CD14-positive monocyte (primary cell): Measurements from ENCODE around the gene PPP1R13L. TPM values are rescaled to one million over a fixed set of nuclear protein-coding genes. Genes with fewer than 3 reads are reported as not detected.
A peak's percentile ranks its signal among the peaks of the same experiment; 100 is the strongest.

Experiments used
- DNase-seq, 3 donors: peaks; one replicate each; pipeline ENCODE4 v3.0.0-alpha.2; 2011 to 2022
- H2AFZ ChIP-seq: 2 replicates; pipeline ENCODE4 v1.6.0; 2012; ENCODE audit warnings: mild to moderate bottlenecking, low read depth, low read length, inconsistent platforms; ENCODE audit not compliant: insufficient read depth, poor library complexity, severe bottlenecking
- H3K27ac ChIP-seq, 2 donors: 1 replicate in 1 of 2; 2 replicates in 1 of 2; pipeline ENCODE4 v1.5.1; 2012 to 2013; ENCODE audit warnings: low read length in 2 of 2, control low read depth in 1 of 2, inconsistent platforms in 1 of 2, low read depth in 1 of 2, mild to moderate bottlenecking in 1 of 2
- H3K27me3 ChIP-seq, 2 donors: one replicate each; pipeline versions ENCODE4 v1.6.0 to v1.6.1; 2011 to 2013; ENCODE audit warnings: low read length in 2 of 2; ENCODE audit not compliant: control insufficient read depth in 2 of 2, insufficient read depth in 2 of 2
- H3K36me3 ChIP-seq, 2 donors: replicated peaks in 1 of 2; 1 replicate in 1 of 2; 2 replicates in 1 of 2; pipeline versions ENCODE4 v1.5.1 to v1.6.1; 2012 to 2013; ENCODE audit warnings: low read length in 2 of 2, control low read depth in 1 of 2, inconsistent platforms in 1 of 2, mild to moderate bottlenecking in 1 of 2; ENCODE audit not compliant: insufficient read depth in 2 of 2, control insufficient read depth in 1 of 2
- H3K4me1 ChIP-seq, 2 donors: 1 replicate in 1 of 2; 2 replicates in 1 of 2; pipeline versions ENCODE4 v1.5.1 to v1.6.1; 2012 to 2013; ENCODE audit warnings: low read length in 2 of 2, control low read depth in 1 of 2, inconsistent platforms in 1 of 2, mild to moderate bottlenecking in 1 of 2, moderate library complexity in 1 of 2; ENCODE audit not compliant: insufficient read depth in 2 of 2, control insufficient read depth in 1 of 2
- H3K4me2 ChIP-seq: replicated peaks from 2 replicates; pipeline ENCODE3; 2012; ENCODE audit warnings: low read length, moderate library complexity, mild to moderate bottlenecking; ENCODE audit not compliant: poor library complexity, severe bottlenecking; ENCODE audit errors: extremely low read depth
- H3K4me3 ChIP-seq, 3 experiments: fragments of 200-600 bp in 1 of 3; sonication (generic) in 1 of 3; replicated peaks in 1 of 3; 1 replicate in 2 of 3; 2 replicates in 1 of 3; pipeline ENCODE4 v1.5.1; 2011 to 2013; ENCODE audit warnings: low read length in 3 of 3, mild to moderate bottlenecking in 3 of 3, control low read depth in 2 of 3, low read depth in 2 of 3, inconsistent platforms in 1 of 3, moderate library complexity in 1 of 3
- H3K79me2 ChIP-seq: 2 replicates; pipeline ENCODE4 v1.6.0; 2012; ENCODE audit warnings: mild to moderate bottlenecking, control low read depth, inconsistent platforms, low read length, moderate library complexity; ENCODE audit not compliant: insufficient read depth
- H3K9ac ChIP-seq: 2 replicates; pipeline ENCODE4 v1.6.0; 2017; ENCODE audit warnings: low read length, mild to moderate bottlenecking; ENCODE audit not compliant: insufficient read depth, poor library complexity, severe bottlenecking
- H3K9me3 ChIP-seq, 2 donors: replicated peaks in 1 of 2; 1 replicate in 1 of 2; 2 replicates in 1 of 2; pipeline versions ENCODE4 v1.5.1 to v1.6.1; 2012 to 2013; ENCODE audit warnings: low read length in 2 of 2, control low read depth in 1 of 2; ENCODE audit not compliant: control insufficient read depth in 1 of 2, insufficient read depth in 1 of 2
- H4K20me1 ChIP-seq: 2 replicates; pipeline ENCODE4 v1.6.0; 2012; ENCODE audit warnings: mild to moderate bottlenecking, low read length, control low read depth, moderate library complexity; ENCODE audit not compliant: insufficient read depth
- H3K27ac Mint-ChIP-seq, 7 donors: one replicate each; pipeline ENCODE4 v1.8.0; 2020; ENCODE audit warnings: mild to moderate bottlenecking in 7 of 7, mixed read lengths in 7 of 7, moderate library complexity in 6 of 7, inconsistent platforms in 2 of 7
- H3K27me3 Mint-ChIP-seq, 3 donors: one replicate each; pipeline ENCODE4 v1.8.0; 2021 to 2022; ENCODE audit warnings: low read depth in 3 of 3, mild to moderate bottlenecking in 3 of 3, mixed read lengths in 3 of 3, moderate library complexity in 3 of 3, inconsistent platforms in 1 of 3
- H3K36me3 Mint-ChIP-seq, 2 donors: one replicate each; pipeline ENCODE4 v1.8.0; 2020; ENCODE audit warnings: mixed read lengths in 2 of 2, inconsistent platforms in 1 of 2, mild to moderate bottlenecking in 1 of 2
- H3K4me1 Mint-ChIP-seq: one replicate; pipeline ENCODE4 v1.8.0; 2020; ENCODE audit warnings: mild to moderate bottlenecking, mixed read lengths
- H3K4me3 Mint-ChIP-seq, 2 donors: one replicate each; pipeline ENCODE4 v1.8.0; 2020; ENCODE audit warnings: mild to moderate bottlenecking in 2 of 2, mixed read lengths in 2 of 2, moderate library complexity in 1 of 2
- H3K9me3 Mint-ChIP-seq, 7 donors: one replicate each; pipeline ENCODE4 v1.8.0; 2020 to 2022; ENCODE audit warnings: mixed read lengths in 7 of 7, mild to moderate bottlenecking in 6 of 7, moderate library complexity in 6 of 7, inconsistent platforms in 2 of 7
- CTCF ChIP-seq: fragments of 200-600 bp; IDR thresholded peaks from one replicate; pipeline ENCODE4 v1.8.0; 2022; ENCODE audit warnings: antibody characterized with exemption, mild to moderate bottlenecking
- WGBS: methylation state at CpG from one replicate; pipeline ENCODE4 v1.1.5; 2013; ENCODE audit warnings: missing lambda C conversion rate; ENCODE audit not compliant: insufficient coverage; 5-methylcytosine and 5-hydroxymethylcytosine counted together
- intact Hi-C, 2 donors: fragments of 100-400 bp; cut with micrococcal nuclease; formaldehyde crosslinking; loops; one replicate each; pipeline versions ENCODE4 v1.15.0 to v1.15.1; 2023
- polyA plus RNA-seq, 3 donors: library from polyadenylated mRNA; depleted of rRNA in 1 of 3; unstranded in 2 of 3; stranded (reverse) in 1 of 3; fragments of 300-500 nt in 2 of 3; fragments of >200 nt in 1 of 3; fragmentation: Illumina TruSeq in 2 of 3; gene quantifications; 1 replicate in 2 of 3; 2 replicates in 1 of 3; pipeline ENCODE4 v1.2.3, GENCODE V29; 2012 to 2021

The PPP1R13L gene
- polyA plus RNA-seq, 3 donors: 0.18 to 1.8 (median 0.45) TPM

- no peak for DNase-seq
- intact Hi-C loops: loop anchor here in 1 of 2 donors (10.0 kb wide), 1 partner anchor 198 kb away; no protein-coding TSS in a partner anchor
- H3K4me1 Mint-ChIP-seq: peaks cover 4% of the 10 kb centered on the region
- H3K27me3 Mint-ChIP-seq: peaks cover 19 to 37% (median 35%) of the 10 kb centered on the region in 3 donors
- H3K4me1 ChIP-seq: peaks cover 4 to 11% of the 10 kb centered on the region in 2 donors
- H3K36me3 Mint-ChIP-seq: peaks cover 0 to 3% of the 10 kb centered on the region in 2 donors
- no peaks in the 10 kb centered on the region for H3K9me3 ChIP-seq
- H3K36me3 ChIP-seq: no peaks in the 10 kb centered on the region
- no peak overlapping the region for H2AFZ ChIP-seq
- H3K4me2 ChIP-seq: no peak overlapping the region
- H3K4me3 Mint-ChIP-seq: no peak overlapping the region
- no peak overlapping the region for H3K27ac Mint-ChIP-seq
- no peak overlapping the region for H3K9ac ChIP-seq
- H3K79me2 ChIP-seq: no peaks in the 10 kb centered on the region
- no peaks in the 10 kb centered on the region for H4K20me1 ChIP-seq
- H3K27me3 ChIP-seq: peaks cover 4 to 43% of the 10 kb centered on the region in 2 donors
- TF ChIP-seq CTCF: no peak
- WGBS: 71% methylated on average over 8 of the region's 13 CpGs
- no peak overlapping the region for H3K4me3 ChIP-seq
- H3K27ac ChIP-seq: no peak overlapping the region
- H3K9me3 Mint-ChIP-seq: peaks cover 0 to 4% (median 0%) of the 10 kb centered on the region in 7 donors
These were observed 62.0 kb downstream of the PPP1R13L start for GRCh38 chr19:45342911-45343310.

- Histone ChIP-seq H3K9me3 (no peaks in the 10 kb centered on the region), H2AFZ (no peak overlapping the region), H3K27me3 (peaks cover 4 to 34% of the 10 kb centered on the region in 2 donors), H3K4me3 (no peak overlapping the region), H4K20me1 (no peaks in the 10 kb centered on the region), H3K36me3 (no peaks in the 10 kb centered on the region), H3K27ac (no peak overlapping the region), H3K9ac (peak overlapping the region; percentile 27), H3K4me1 (peaks cover 4 to 11% of the 10 kb centered on the region in 2 donors), H3K79me2 (no peaks in the 10 kb centered on the region), H3K4me2 (peak overlapping the region; percentile 41)
- no peak for TF ChIP-seq CTCF
- no peak for DNase-seq
- intact Hi-C loops: loop anchor here in 1 of 2 donors (10.0 kb wide), 1 partner anchor 196 kb away; no protein-coding TSS in a partner anchor
- no peak overlapping the region for H3K27ac Mint-ChIP-seq
- H3K27me3 Mint-ChIP-seq: peaks cover 18 to 28% (median 19%) of the 10 kb centered on the region in 3 donors
- H3K4me1 Mint-ChIP-seq: peaks cover 4% of the 10 kb centered on the region
- 16% methylated on average over 23 of the region's 25 CpGs for WGBS
- peaks cover 0 to 3% of the 10 kb centered on the region in 2 donors for H3K36me3 Mint-ChIP-seq
- H3K9me3 Mint-ChIP-seq: peaks cover 0 to 4% (median 0%) of the 10 kb centered on the region in 7 donors
- H3K4me3 Mint-ChIP-seq: no peak overlapping the region
These were observed 63.9 kb downstream of the PPP1R13L start for GRCh38 chr19:45340899-45341453.
